ENCODE data around the gene ZFYVE9. TPM values are rescaled to one million over a fixed set of nuclear protein-coding genes. Genes with fewer than 3 reads are reported as not detected.

The ZFYVE9 gene
- total and polyA plus RNA-seq, 10 of the 15 experiments (the other 5 are each of a cell fraction or from before 2014, with no cell fraction given): 0.26 to 6.9 (median 2.3) TPM

DNA sequence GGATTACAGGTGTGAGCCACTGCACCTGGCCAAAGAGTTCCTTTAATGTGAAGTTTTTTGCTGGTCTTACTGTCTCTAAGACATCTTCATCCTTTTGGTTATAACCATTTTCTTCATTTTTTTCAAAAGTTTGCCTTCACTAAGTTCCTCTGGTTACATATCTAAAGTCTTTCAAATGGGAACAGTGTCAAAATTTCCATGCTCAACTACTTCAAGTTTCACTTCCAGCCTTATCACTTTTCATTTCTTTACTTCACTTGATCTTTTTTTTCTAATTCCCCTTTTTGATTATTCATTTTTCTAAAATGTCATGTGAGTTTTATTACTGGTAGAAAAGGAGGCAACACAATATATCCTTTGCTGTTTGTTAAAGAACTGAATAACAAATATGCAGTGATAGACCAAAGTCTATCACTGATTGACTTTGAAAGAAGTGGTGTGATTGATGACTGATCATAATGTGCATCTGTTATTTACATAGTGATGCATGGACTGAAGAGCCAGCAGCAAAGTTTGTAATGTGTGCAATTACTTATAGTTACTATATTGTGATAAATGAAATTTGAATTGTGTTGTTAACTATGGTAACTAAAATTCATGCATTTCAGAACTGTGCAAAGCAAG is 16.0 kb upstream of the ZFYVE9 start:
- Histone ChIP-seq H3K27me3 (replicated peaks in 1 of 2; ENCODE audit: control insufficient read depth in 2 of 2, insufficient read depth in 2 of 2, low read length in 1 of 2) (no peaks in the 10 kb centered on the region), H3K4me3 (no peak overlapping the region), H3K9me3 (replicated peaks; ENCODE audit: control insufficient read depth, insufficient read depth, low read length) (no peaks in the 10 kb centered on the region), H3K36me3 (ENCODE audit: control insufficient read depth in 2 of 2, insufficient read depth in 2 of 2, low read length in 1 of 2) (no peaks in the 10 kb centered on the region), H3K4me2 (ENCODE audit: control insufficient read depth, insufficient read depth) (no peak overlapping the region), H3K79me2 (ENCODE audit: control insufficient read depth, insufficient read depth, low read length) (no peaks in the 10 kb centered on the region), H3K27ac (ENCODE audit: control insufficient read depth, insufficient read depth) (no peak overlapping the region), H3K4me1 (ENCODE audit: control insufficient read depth, insufficient read depth, low read length) (no peaks in the 10 kb centered on the region), H3K9ac (ENCODE audit: control insufficient read depth, insufficient read depth, low read length) (no peak overlapping the region), H4K20me1 (ENCODE audit: control insufficient read depth, insufficient read depth) (no peaks in the 10 kb centered on the region), H2AFZ (ENCODE audit: control insufficient read depth, low read depth, low read length) (no peak overlapping the region)
- FAIRE-seq: no peak
- no peak for DNase-seq (ENCODE audit: low read depth, low spot score)
- no TSS peak for BruUV-seq (replicated peaks)
- CTCF ChIA-PET: interaction anchor here (1.2 to 1.3 kb wide), 2 partner anchors 154 to 171 kb away, joined by 3 to 6 read pairs; no protein-coding TSS in a partner anchor
- POLR2A ChIA-PET: no interaction called here
- TF ChIP-seq ZNF622 (IDR thresholded peaks at IDR 0.05) (no peak), ZNF384 (IDR thresholded peaks at IDR 0.05; ENCODE audit: borderline replicate concordance, low read depth, low read length) (no peak), MXI1 (IDR thresholded peaks at IDR 0.05; ENCODE audit: low read depth, low read length) (no peak), FOXK2 (IDR thresholded peaks at IDR 0.05) (no peak), EP300 (IDR thresholded peaks at IDR 0.05; ENCODE audit: borderline replicate concordance in 1 of 2, control insufficient read depth in 1 of 2, low read depth in 2 of 2, low read length in 2 of 2) (no peak), MTA3 (IDR thresholded peaks at IDR 0.05; ENCODE audit: borderline replicate concordance, low read length) (no peak), SRF (IDR thresholded peaks at IDR 0.05; ENCODE audit: low read depth in 2 of 2, low read length in 2 of 2) (no peak)
- TF ChIP-seq, protein P1, sequence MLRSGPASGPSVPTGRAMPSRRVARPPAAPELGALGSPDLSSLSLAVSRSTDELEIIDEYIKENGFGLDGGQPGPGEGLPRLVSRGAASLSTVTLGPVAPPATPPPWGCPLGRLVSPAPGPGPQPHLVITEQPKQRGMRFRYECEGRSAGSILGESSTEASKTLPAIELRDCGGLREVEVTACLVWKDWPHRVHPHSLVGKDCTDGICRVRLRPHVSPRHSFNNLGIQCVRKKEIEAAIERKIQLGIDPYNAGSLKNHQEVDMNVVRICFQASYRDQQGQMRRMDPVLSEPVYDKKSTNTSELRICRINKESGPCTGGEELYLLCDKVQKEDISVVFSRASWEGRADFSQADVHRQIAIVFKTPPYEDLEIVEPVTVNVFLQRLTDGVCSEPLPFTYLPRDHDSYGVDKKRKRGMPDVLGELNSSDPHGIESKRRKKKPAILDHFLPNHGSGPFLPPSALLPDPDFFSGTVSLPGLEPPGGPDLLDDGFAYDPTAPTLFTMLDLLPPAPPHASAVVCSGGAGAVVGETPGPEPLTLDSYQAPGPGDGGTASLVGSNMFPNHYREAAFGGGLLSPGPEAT (IDR thresholded peaks at IDR 0.05; ENCODE audit: low read depth): no peak
- TF ChIP-seq, protein P2, sequence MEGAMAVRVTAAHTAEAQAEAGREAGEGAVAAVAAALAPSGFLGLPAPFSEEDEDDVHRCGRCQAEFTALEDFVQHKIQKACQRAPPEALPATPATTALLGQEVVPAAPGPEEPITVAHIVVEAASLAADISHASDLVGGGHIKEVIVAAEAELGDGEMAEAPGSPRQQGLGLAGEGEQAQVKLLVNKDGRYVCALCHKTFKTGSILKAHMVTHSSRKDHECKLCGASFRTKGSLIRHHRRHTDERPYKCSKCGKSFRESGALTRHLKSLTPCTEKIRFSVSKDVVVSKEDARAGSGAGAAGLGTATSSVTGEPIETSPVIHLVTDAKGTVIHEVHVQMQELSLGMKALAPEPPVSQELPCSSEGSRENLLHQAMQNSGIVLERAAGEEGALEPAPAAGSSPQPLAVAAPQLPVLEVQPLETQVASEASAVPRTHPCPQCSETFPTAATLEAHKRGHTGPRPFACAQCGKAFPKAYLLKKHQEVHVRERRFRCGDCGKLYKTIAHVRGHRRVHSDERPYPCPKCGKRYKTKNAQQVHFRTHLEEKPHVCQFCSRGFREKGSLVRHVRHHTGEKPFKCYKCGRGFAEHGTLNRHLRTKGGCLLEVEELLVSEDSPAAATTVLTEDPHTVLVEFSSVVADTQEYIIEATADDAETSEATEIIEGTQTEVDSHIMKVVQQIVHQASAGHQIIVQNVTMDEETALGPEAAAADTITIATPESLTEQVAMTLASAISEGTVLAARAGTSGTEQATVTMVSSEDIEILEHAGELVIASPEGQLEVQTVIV (IDR thresholded peaks at IDR 0.05; ENCODE audit: borderline replicate concordance, partially characterized antibody): no peak
- in situ Hi-C loops (cut with MboI) (loop anchor here (25.0 kb wide), 1 partner anchor 161 kb away; no protein-coding TSS in a partner anchor), intact Hi-C loops (cut with micrococcal nuclease; ENCODE audit: unreplicated experiment) (loop anchor here (2.0 to 5.0 kb wide), 2 partner anchors 171 to 561 kb away; no protein-coding TSS in a partner anchor)
- SMC1A ChIA-PET (ENCODE audit: uncharacterized antibody, unreplicated experiment): no interaction called here
- ATAC-seq: no peak
- RAD21 ChIA-PET (ENCODE audit: unreplicated experiment): no interaction called here

Data from GM12878 (cell line).